Measurements from ENCODE around the gene CAMK4.

DNA sequence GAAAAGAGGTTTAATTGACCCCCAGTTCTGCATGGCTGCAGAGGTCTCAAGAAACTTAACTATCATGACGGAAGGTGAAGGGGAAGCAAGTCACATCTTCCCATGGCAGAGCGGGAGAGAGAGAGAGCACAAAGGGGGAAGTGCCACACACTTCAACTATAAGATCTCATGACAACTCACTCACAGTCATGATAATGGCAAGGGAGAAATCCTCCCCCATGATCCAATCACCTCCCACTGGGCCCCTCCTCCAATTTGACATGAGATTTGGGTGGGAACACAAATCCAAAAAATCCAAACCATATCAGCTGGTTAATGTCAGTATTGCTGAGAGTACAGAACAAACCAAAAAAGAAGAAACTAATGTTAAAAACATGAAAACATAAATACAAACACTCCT lies 168.0 kb downstream of the CAMK4 start:
- TF ChIP-seq, protein P1, sequence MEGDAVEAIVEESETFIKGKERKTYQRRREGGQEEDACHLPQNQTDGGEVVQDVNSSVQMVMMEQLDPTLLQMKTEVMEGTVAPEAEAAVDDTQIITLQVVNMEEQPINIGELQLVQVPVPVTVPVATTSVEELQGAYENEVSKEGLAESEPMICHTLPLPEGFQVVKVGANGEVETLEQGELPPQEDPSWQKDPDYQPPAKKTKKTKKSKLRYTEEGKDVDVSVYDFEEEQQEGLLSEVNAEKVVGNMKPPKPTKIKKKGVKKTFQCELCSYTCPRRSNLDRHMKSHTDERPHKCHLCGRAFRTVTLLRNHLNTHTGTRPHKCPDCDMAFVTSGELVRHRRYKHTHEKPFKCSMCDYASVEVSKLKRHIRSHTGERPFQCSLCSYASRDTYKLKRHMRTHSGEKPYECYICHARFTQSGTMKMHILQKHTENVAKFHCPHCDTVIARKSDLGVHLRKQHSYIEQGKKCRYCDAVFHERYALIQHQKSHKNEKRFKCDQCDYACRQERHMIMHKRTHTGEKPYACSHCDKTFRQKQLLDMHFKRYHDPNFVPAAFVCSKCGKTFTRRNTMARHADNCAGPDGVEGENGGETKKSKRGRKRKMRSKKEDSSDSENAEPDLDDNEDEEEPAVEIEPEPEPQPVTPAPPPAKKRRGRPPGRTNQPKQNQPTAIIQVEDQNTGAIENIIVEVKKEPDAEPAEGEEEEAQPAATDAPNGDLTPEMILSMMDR (IDR thresholded peaks at IDR 0.05; ENCODE audit: insufficient read depth, low read length) = no peak
- TF ChIP-seq POLR2AphosphoS5 (IDR thresholded peaks at IDR 0.05; ENCODE audit: low read depth) = no peak
- no peak for TF ChIP-seq GABPA (IDR thresholded peaks at IDR 0.05; ENCODE audit: low read depth)

All from HL-60 (cell line).